ENCODE data around the gene SNRPA1. TPM values are rescaled to one million over a fixed set of nuclear protein-coding genes. Genes with fewer than 3 reads are reported as not detected.
A peak's percentile ranks its signal among the peaks of the same experiment; 100 is the strongest.

The SNRPA1 gene
- total RNA-seq, 2 donors from 2014 or later: 33.6 to 38.2 TPM

DNA sequence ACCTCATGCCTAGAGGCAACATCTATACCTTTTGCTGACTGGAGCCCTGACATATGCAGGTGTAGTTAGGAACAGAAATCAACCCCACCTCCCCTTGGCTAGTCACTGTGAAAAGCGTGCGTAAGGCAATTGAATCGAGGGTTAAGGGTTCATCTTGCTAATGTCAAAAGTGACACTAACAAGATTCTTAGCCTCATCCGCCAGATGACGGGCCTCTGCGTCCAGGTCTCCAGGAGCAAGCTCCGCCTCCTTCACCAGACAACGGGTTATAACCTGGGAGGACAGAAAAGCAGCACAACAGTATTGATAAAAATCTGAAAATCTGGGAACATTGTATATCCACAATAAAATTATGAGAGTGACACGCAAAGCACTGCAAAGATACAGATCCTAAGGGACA lies 22.5 kb downstream of the SNRPA1 start:
- intact Hi-C loops (cut with DNase I): no loop called here
- DNase-seq (ENCODE audit: low spot score): no peak

DNA sequence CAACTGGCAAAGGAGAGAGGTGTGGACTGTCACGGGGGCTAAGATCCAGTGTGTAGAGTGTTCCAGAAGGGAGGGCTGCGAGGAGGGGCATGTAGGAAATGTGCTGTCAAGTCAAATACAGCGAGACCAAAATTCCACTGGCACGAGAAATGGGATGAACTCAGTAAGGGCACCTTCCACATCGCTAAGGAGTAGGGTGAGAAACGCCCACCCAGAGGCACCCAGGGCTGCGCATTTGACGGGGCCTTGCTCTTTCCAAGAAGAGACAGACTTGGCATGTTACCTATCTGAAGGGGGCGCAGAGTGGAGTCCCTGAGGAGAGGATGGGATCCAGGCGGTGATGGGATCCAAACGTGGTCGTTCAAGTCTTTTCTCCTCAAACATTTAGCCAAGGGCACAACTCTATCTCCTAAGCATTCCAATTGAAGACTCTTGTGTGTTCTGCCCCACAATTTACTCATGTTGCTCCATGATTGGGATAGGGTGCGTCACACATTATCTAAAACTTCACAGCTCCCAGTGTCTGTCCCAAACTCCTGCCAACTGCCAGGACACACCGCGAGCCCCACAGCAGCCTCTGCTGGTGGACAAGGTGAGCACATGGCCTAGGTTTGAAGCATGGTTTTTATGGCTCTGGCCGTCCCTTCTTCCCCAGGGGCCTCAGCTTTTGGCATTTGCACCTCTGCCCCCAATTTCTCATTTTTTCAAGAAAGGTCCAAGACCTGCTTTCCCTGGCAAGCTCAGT lies 25.4 kb downstream of the SNRPA1 start:
- DNase-seq (ENCODE audit: low spot score): no peak
- intact Hi-C loops (cut with DNase I): loop anchor here in 1 of 2 donors (10.0 kb wide), 1 partner anchor 155 kb away; no protein-coding TSS in a partner anchor

GRCh38 chr15:101267320-101268104 lies 27.5 kb downstream of the SNRPA1 start:
- peak; percentile 85 for DNase-seq (ENCODE audit: low spot score)
- intact Hi-C loops (cut with DNase I): loop anchor here in 1 of 2 donors (10.0 kb wide), 1 partner anchor 153 kb away; no protein-coding TSS in a partner anchor

DNA sequence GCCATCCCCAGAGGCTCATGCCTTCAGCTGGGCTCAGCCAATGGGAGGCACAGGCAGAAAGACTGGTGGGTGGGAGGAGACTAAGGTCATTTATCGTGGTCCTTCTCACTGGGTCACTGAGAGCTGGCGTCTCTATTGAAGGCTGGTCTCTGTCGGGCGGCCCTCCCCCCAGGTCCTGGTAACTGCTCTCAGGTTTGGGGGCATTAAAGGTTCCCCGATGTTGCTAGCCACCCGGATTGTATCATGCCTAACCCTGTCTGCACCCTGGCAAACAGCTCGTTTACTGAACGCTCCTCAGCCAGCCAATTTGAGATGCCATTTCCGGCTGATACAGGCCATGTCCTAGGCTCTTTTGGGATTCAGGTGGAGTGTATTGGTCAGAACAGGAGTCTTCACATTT lies 28.3 kb downstream of the SNRPA1 start:
- intact Hi-C loops (cut with DNase I): loop anchor here in 1 of 2 donors (10.0 kb wide), 1 partner anchor 152 kb away; no protein-coding TSS in a partner anchor
- DNase-seq (ENCODE audit: low spot score): no peak

- intact Hi-C loops (cut with DNase I): loop anchor here in 1 of 2 donors (10.0 kb wide), 1 partner anchor 151 kb away; no protein-coding TSS in a partner anchor
- DNase-seq (ENCODE audit: low spot score): peak; percentile 92
These were observed 29.0 kb downstream of the SNRPA1 start for GRCh38 chr15:101266034-101266433.

GRCh38 chr15:101264911-101265641 lies 30.0 kb downstream of the SNRPA1 start:
- DNase-seq (ENCODE audit: low spot score): no peak
- intact Hi-C loops (cut with DNase I): loop anchor here in 1 of 2 donors (10.0 kb wide), 1 partner anchor 150 kb away; no protein-coding TSS in a partner anchor

DNA sequence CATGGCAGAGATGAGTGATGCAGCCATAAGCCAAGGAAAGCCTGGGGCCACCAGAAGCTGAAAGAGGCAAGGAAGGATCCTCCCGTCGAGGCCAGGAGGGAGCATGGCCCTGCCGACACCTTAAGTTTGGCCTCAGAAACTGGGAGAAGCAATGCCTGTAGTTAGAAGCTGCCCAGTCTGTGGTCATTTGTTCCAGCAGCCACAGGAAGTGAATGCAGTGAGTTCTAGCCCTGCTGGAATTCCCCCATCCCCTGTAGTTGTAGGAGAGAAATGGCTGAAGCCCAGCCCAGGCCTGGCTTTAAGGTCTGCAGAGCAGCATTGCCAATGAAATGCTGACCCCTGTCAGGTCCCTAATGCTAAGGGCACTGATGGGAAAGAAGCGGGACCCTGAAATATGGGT lies 31.0 kb downstream of the SNRPA1 start:
- DNase-seq (ENCODE audit: low spot score): no peak

GRCh38 chr15:101262551-101262950 lies 32.5 kb downstream of the SNRPA1 start:
- intact Hi-C loops (cut with DNase I): loop anchor here in 1 of 2 donors (10.0 kb wide), 1 partner anchor 148 kb away; no protein-coding TSS in a partner anchor
- DNase-seq (ENCODE audit: low spot score): no peak

More for the DNA sequence above, 31.0 kb downstream of the SNRPA1 start:
- intact Hi-C loops (cut with DNase I): loop anchor here in 1 of 2 donors (10.0 kb wide), 1 partner anchor 149 kb away; no protein-coding TSS in a partner anchor

GRCh38 chr15:101258238-101259144 lies 36.6 kb downstream of the SNRPA1 start:
- DNase-seq (ENCODE audit: low spot score): no peak
- intact Hi-C loops (cut with DNase I): loop anchor here (1.0 to 5.0 kb wide), 4 partner anchors 170 to 244 kb away; no protein-coding TSS in a partner anchor

DNA sequence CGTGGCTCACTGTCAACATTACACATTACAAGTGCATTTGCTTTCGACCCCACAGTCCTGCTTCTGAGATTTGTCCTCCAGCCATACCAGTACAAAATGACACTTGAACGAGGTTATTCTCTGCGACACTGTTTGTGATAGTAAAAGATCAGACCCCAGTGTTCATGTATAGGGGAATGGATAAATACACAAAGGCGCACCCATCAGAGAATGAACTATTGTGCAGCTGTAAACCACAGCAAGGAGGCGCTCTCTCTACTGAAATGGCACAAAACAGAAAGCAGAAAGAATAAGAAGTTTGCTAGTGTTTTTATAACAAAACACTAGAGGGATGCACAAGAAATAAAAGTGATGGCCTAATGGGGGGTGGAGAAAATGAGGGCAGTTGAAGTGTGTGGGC lies 38.3 kb downstream of the SNRPA1 start:
- intact Hi-C loops (cut with DNase I): loop anchor here in 1 of 2 donors (5.0 kb wide), 1 partner anchor 239 kb away; no protein-coding TSS in a partner anchor
- no peak for DNase-seq (ENCODE audit: low spot score)

GRCh38 chr15:101255615-101256241 lies 39.3 kb downstream of the SNRPA1 start:
- DNase-seq (ENCODE audit: low spot score): no peak
- intact Hi-C loops (cut with DNase I): loop anchor here in 1 of 2 donors (5.0 kb wide), 1 partner anchor 238 kb away; no protein-coding TSS in a partner anchor

GRCh38 chr15:101255051-101255395 lies 40.0 kb downstream of the SNRPA1 start:
- DNase-seq (ENCODE audit: low spot score): no peak
- intact Hi-C loops (cut with DNase I): loop anchor here in 1 of 2 donors (5.0 kb wide), 1 partner anchor 238 kb away; no protein-coding TSS in a partner anchor

- no peak for DNase-seq (ENCODE audit: low spot score)
- intact Hi-C loops (cut with DNase I): loop anchor here (5.0 kb wide), 2 partner anchors 57 to 237 kb away; no protein-coding TSS in a partner anchor
These were observed 40.6 kb downstream of the SNRPA1 start for GRCh38 chr15:101254157-101255050.

DNA sequence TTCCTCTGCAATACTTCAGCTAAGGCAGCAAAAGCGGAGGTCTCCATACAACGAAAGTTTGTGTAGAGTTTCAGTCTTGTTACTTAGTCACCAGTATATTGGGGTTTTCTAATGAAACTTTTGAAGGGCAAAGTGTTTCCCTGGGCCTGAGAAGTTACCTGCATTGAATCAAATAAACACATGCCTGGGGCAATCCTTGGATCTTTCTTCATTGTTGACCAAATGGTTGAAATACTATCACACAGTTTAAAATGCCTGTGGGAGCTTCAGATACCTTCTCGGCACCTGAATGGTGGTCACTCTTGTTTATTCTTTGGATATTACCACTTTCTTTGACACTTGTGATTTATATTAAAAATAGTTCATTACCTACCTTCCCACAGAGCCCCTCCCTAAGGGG lies 42.2 kb downstream of the SNRPA1 start:
- DNase-seq (ENCODE audit: low spot score): no peak
- intact Hi-C loops (cut with DNase I): loop anchor here (2.0 to 5.0 kb wide), 2 partner anchors 56 to 162 kb away; no protein-coding TSS in a partner anchor

GRCh38 chr15:101251830-101252820 lies 42.9 kb downstream of the SNRPA1 start, which contains the start of gene CHSY1:
CHSY1 (minus strand) TSS chr15:101252048; CDS start chr15:101251456, 592 bp downstream.
- peak; percentile 98 for DNase-seq (ENCODE audit: low spot score)
- intact Hi-C loops (cut with DNase I): loop anchor here (2.0 to 5.0 kb wide), 2 partner anchors 55 to 161 kb away; no protein-coding TSS in a partner anchor

Measured in posterior vena cava (tissue), 2 donors.